GM19193 (cell line): ENCODE data around the gene SMG5.

ENCODE experiments used
- POLR2A ChIP-seq: IDR thresholded peaks from 4 replicates; pipeline ENCODE4 v1.6.1; 2011; ENCODE audit not compliant: insufficient read depth, insufficient read length; ENCODE audit errors: extremely low read depth

SMG5 gene

GRCh38 chr1:156282479-156283222 is at the start of gene SMG5:
TSS of gene SMG5 (minus strand) at chr1:156282825. CDS start at chr1:156282680, 145 bp downstream.
- TF ChIP-seq POLR2A: peak; percentile 98

- TF ChIP-seq POLR2A: no peak
Measured at GRCh38 chr1:156320560-156320959, 37.9 kb upstream of the SMG5 start.

GRCh38 chr1:156319664-156320063 is 37.0 kb upstream of the SMG5 start:
- no peak for TF ChIP-seq POLR2A

GRCh38 chr1:156316909-156317308 is 34.3 kb upstream of the SMG5 start:
- no peak for TF ChIP-seq POLR2A

GRCh38 chr1:156310962-156311361 is 28.3 kb upstream of the SMG5 start:
- no peak for TF ChIP-seq POLR2A

- TF ChIP-seq POLR2A: no peak
Measured at GRCh38 chr1:156308078-156308477, 25.5 kb upstream of the SMG5 start.

- TF ChIP-seq POLR2A: no peak
Measured at GRCh38 chr1:156305215-156305614, 22.6 kb upstream of the SMG5 start.

GRCh38 chr1:156303241-156303640 is 20.6 kb upstream of the SMG5 start:
- no peak for TF ChIP-seq POLR2A

GRCh38 chr1:156298852-156299357 is 16.3 kb upstream of the SMG5 start, which contains the start of gene VHLL:
TSS of gene VHLL (minus strand) at chr1:156299307. CDS start at chr1:156299189, 118 bp downstream.
- TF ChIP-seq POLR2A: no peak

GRCh38 chr1:156295391-156295947 is 12.8 kb upstream of the SMG5 start, which contains the start of gene GLMP:
TSS of gene GLMP (minus strand) at chr1:156295679. CDS start at chr1:156295645, 34 bp downstream.
- TF ChIP-seq POLR2A: peak; percentile 72

- TF ChIP-seq POLR2A: no peak
Measured at GRCh38 chr1:156293895-156294294, 11.3 kb upstream of the SMG5 start.

GRCh38 chr1:156293098-156293434 is 10.4 kb upstream of the SMG5 start:
- TF ChIP-seq POLR2A: no peak

- no peak for TF ChIP-seq POLR2A
Measured at GRCh38 chr1:156291226-156292061, 8.8 kb upstream of the SMG5 start.

- TF ChIP-seq POLR2A: no peak
Measured at GRCh38 chr1:156289857-156290256, 7.2 kb upstream of the SMG5 start.

GRCh38 chr1:156286061-156286460 is 3.4 kb upstream of the SMG5 start:
- no peak for TF ChIP-seq POLR2A
